GM06990 (cell line): ENCODE results near the gene APAF1.

ENCODE experiments used
- DNase-seq: peaks from one replicate; pipeline ENCODE4 v3.0.0-alpha.2; 2011; ENCODE audit not compliant: insufficient read length; ENCODE audit errors: extremely low read depth
- H3K27me3 ChIP-seq: replicated peaks from 2 replicates; pipeline ENCODE4 v1.6.0; 2011; ENCODE audit warnings: low read length; ENCODE audit not compliant: control insufficient read depth, insufficient read depth
- H3K36me3 ChIP-seq: 2 replicates; pipeline ENCODE4 v1.5.1; 2011; ENCODE audit warnings: low read length; ENCODE audit not compliant: control insufficient read depth, insufficient read depth
- H3K4me3 ChIP-seq: replicated peaks from 2 replicates; pipeline ENCODE4 v1.5.1; 2011; ENCODE audit warnings: low read depth, mild to moderate bottlenecking, control low read depth, low read length
- TF ChIP-seq, protein P1 (sequence below): IDR thresholded peaks from 2 replicates; pipeline ENCODE4 v1.5.1; 2011; ENCODE audit warnings: low read length, control low read depth, mild to moderate bottlenecking, inconsistent platforms; ENCODE audit not compliant: insufficient read depth, poor library complexity, severe bottlenecking

APAF1 gene

DNA sequence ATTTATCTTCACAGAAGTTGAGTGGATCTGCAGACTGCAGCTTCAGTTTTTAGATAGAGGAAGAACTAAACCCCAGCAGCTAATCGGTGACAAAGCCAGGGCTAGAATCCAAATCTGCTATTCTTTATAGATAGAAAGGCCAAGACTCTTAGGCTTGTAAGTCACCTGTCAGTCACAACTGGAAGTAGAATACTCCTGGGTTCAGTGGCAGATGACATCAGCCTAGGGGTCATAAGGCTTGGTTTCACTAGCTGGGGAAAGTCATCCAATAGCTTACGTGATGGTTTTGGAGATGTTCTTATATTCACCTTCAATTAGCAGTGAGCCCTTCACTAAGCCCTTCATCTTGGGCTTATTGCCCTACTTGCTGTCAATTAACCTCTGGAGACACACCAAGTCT lies 93.4 kb downstream of the APAF1 start:
- DNase-seq, result no peak
- H3K36me3 ChIP-seq, result peaks cover 1% of the 10 kb centered on the region
- TF ChIP-seq, protein P1, sequence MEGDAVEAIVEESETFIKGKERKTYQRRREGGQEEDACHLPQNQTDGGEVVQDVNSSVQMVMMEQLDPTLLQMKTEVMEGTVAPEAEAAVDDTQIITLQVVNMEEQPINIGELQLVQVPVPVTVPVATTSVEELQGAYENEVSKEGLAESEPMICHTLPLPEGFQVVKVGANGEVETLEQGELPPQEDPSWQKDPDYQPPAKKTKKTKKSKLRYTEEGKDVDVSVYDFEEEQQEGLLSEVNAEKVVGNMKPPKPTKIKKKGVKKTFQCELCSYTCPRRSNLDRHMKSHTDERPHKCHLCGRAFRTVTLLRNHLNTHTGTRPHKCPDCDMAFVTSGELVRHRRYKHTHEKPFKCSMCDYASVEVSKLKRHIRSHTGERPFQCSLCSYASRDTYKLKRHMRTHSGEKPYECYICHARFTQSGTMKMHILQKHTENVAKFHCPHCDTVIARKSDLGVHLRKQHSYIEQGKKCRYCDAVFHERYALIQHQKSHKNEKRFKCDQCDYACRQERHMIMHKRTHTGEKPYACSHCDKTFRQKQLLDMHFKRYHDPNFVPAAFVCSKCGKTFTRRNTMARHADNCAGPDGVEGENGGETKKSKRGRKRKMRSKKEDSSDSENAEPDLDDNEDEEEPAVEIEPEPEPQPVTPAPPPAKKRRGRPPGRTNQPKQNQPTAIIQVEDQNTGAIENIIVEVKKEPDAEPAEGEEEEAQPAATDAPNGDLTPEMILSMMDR, result no peak
- H3K4me3 ChIP-seq, result no peak overlapping the region
- no peaks in the 10 kb centered on the region for H3K27me3 ChIP-seq

DNA sequence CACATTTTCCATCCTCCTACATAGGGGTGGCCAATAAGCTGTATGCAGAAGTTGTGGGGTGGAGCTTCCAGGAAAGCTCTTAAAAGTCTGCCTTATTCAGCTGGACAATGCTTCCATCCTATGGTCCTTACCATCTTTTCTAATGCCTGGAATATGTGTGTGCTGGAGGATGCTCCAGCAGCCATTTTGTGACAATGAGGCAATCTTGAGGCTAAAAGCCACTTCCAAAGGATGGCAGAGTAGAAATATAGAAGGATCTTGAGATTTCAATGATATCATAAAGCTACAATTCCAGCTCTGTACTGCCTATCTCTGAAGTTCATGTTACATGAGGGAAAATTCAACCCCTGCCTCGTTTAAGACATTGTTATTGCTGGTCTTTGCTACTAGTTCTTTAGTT lies 95.7 kb downstream of the APAF1 start:
- H3K36me3 ChIP-seq, result peaks cover 1% of the 10 kb centered on the region
- no peaks in the 10 kb centered on the region for H3K27me3 ChIP-seq
- TF ChIP-seq, protein P1, result no peak
- no peak overlapping the region for H3K4me3 ChIP-seq
- DNase-seq, result no peak

DNA sequence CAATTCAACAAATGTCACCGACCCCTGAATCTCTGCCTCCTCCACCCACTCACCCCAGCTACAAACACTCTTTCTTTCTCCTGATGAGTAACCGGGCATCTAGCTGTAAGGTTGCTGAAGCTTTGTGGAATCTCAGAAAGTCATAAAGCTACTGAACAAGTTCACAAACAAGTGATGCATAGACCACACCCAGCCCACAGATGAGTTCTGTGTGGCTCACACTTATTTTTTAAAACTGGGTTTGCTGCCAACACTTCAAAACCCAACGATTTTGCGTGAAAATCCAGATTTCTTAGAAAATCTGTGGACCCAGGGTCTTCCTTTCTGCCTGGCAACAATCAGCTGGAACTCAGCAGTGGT lies 96.1 kb downstream of the APAF1 start:
- DNase-seq, result no peak
- H3K36me3 ChIP-seq, result peaks cover 1% of the 10 kb centered on the region
- TF ChIP-seq, protein P1, result no peak

DNA sequence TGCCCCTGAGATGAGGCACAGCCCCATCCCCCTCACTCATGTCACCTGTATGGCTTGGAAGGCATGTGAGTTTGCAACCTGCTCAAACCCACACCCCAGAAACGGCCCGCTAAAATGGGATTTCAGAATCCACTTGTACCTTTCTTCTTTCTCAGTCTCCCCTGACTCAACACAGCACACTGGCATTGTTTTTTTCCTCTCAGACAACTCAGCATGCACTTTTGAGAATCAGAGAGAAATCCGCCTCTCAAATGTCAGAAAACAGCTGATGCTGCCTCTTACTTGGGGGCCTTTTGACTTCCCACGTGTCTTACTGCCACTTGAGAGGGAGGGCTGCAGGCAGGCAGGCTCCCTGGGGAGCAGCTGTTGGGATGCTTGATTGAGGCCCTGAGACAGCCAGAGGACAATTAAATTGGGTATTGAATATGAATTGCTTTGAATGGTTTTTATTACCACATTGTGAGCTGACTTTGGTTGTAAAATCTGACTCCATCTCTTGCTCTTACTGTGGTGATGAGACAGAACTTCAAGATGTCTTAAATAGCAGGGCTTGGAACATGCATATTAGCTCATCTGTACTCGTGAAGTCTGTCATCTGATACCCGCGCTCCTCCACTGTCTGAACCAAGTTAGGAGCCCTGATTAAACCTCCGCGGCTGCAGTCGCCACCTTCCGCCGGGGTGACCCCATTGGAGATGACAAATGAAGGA lies 96.6 kb downstream of the APAF1 start:
- no peak for DNase-seq
- Histone ChIP-seq H3K36me3 (no peaks in the 10 kb centered on the region), H3K27me3 (no peaks in the 10 kb centered on the region), H3K4me3 (no peak overlapping the region)
- TF ChIP-seq, protein P1, result no peak

More for the DNA sequence above, 96.1 kb downstream of the APAF1 start:
- Histone ChIP-seq H3K27me3 (no peaks in the 10 kb centered on the region), H3K4me3 (no peak overlapping the region)

DNA sequence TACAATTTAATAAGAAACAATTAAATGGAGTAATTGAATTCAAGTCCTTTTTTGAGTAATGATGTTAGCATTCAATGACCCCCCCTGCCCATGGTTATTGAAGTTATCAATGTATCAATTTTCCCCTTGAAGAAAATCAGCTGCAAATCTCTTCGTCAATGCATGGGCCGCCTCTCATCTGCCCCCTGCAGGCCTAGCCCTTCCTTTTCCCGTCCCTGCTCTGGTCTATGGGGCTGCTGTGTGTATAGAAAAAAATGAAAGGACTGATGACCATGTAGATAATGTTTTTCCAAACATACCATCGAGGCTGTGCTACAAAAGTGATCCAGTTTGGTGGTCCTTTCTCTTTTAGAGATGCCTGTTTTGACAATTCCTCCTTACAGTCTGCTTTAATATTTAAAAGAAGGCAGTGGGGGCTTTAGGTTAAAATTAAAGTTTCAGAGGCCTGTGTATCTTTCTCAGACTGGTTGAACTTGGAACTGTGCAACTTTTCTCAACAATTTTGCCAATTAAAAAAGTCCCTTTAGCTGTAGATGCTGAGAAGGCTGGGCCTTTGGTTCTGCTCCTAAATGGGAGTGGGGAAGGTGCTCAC lies 98.4 kb downstream of the APAF1 start:
- DNase-seq, result no peak
- Histone ChIP-seq H3K27me3 (no peaks in the 10 kb centered on the region), H3K4me3 (no peak overlapping the region), H3K36me3 (no peaks in the 10 kb centered on the region)
- TF ChIP-seq, protein P1, result peak; percentile 88
